ENCODE results near the gene ETNK1.
A peak's percentile ranks its signal among the peaks of the same experiment; 100 is the strongest.

The ETNK1 gene, protein sequence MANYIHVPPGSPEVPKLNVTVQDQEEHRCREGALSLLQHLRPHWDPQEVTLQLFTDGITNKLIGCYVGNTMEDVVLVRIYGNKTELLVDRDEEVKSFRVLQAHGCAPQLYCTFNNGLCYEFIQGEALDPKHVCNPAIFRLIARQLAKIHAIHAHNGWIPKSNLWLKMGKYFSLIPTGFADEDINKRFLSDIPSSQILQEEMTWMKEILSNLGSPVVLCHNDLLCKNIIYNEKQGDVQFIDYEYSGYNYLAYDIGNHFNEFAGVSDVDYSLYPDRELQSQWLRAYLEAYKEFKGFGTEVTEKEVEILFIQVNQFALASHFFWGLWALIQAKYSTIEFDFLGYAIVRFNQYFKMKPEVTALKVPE

DNA sequence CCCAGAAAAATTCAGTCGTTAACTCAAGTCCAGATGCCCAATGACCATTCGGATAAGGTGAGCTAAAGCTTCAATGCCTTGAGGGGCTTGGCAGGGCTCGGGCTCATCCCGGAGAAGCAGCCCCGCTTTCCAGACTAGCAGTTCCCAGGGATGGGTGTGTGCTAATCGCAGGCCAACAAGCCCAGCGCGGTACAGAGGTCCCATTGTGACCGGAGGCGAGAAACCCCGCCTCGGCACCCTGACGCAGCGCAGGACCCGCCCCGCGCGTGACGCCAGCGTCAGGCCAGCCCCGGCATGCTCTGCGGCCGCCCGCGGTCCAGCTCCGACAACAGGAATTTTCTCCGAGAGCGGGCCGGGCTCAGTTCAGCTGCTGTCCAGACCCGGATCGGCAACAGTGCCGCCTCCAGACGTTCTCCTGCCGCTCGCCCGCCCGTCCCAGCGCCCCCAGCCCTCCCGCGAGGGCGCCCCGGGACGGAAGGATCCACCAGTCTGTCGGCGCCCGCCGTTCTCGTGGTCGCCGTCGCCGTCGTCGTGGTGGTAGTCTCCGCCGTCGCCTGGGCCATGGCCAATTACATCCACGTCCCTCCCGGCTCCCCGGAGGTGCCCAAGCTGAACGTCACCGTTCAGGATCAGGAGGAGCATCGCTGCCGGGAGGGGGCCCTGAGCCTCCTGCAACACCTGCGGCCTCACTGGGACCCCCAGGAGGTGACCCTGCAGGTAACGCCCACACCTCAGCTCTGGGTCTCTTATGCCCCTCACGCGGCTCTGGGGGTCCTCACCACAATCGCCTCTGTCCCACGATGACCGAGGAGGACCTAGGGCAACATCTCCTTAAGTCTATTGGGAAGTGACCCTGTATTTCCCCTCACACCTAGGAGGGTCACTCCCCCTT, at the start of gene ETNK1:
TSS of gene ETNK1 (plus strand) at position 302 of the 892 bp plus-strand sequence. CDS start at position 562, 260 bp downstream.
- Histone ChIP-seq H3K27ac (ENCODE audit: low read depth, low read length) (peak within 1 kb of the TSS; percentile 43; the same call in 1 of the 2 replicates), H4K20me1 (ENCODE audit: control insufficient read depth, insufficient read depth, low read depth, low read length) (peaks cover 3% of the 10 kb centered on the region; the same call in 1 of the 2 replicates), H3K79me2 (ENCODE audit: control insufficient read depth, low read length) (peaks cover 56% of the 10 kb centered on the region), H3K27me3 (ENCODE audit: control insufficient read depth, low read length) (peaks cover 6% of the 10 kb centered on the region), H3K9me2 (replicated peaks; ENCODE audit: control insufficient read depth, low read length) (no peaks in the 10 kb centered on the region), H3K4me1 (ENCODE audit: control insufficient read depth, low read length) (peaks cover 26% of the 10 kb centered on the region), H3F3A (ENCODE audit: control insufficient read depth, insufficient read depth) (no peaks in the 10 kb centered on the region), H3K36me3 (ENCODE audit: control insufficient read depth, low read length) (peaks cover 10% of the 10 kb centered on the region; the same call in 1 of the 2 replicates), H3K4me2 (ENCODE audit: low read length) (peak within 1 kb of the TSS; percentile 66), H3K4me3 (ENCODE audit: low read length) (peak within 1 kb of the TSS; percentile 73), H3K9me3 (ENCODE audit: control insufficient read depth, insufficient read depth, low read length) (no peaks in the 10 kb centered on the region)
- TF ChIP-seq, protein P1, sequence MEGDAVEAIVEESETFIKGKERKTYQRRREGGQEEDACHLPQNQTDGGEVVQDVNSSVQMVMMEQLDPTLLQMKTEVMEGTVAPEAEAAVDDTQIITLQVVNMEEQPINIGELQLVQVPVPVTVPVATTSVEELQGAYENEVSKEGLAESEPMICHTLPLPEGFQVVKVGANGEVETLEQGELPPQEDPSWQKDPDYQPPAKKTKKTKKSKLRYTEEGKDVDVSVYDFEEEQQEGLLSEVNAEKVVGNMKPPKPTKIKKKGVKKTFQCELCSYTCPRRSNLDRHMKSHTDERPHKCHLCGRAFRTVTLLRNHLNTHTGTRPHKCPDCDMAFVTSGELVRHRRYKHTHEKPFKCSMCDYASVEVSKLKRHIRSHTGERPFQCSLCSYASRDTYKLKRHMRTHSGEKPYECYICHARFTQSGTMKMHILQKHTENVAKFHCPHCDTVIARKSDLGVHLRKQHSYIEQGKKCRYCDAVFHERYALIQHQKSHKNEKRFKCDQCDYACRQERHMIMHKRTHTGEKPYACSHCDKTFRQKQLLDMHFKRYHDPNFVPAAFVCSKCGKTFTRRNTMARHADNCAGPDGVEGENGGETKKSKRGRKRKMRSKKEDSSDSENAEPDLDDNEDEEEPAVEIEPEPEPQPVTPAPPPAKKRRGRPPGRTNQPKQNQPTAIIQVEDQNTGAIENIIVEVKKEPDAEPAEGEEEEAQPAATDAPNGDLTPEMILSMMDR (IDR thresholded peaks at IDR 0.05; ENCODE audit: low read depth, low read length, poor library complexity, severe bottlenecking), result no peak
- TF ChIP-seq EZH2phosphoT487 (IDR thresholded peaks at IDR 0.05; ENCODE audit: borderline replicate concordance, low read length), result no peak

DNA sequence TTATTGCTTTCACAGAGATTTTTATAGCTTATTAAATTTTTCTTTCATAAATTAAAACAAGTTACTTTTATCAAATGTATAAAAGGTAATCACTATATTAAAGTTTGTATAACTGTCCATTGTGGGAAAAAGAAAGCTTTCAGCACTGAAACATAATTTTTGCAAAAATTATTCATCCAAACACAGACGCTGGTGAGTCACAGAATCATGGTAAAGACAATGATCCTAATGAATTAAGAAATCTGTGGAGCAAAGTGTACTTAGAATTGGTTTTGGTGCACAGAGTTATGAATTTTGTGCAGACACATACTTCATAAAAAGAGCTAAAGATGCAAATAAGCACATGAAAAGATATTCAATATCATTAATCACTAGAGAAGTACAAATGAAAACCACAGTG, 48.9 kb upstream of the ETNK1 start:
- no peaks in the 10 kb centered on the region for H3K27me3 ChIP-seq (ENCODE audit: control insufficient read depth, low read length)
- H3K4me2 ChIP-seq (ENCODE audit: low read length), result no peak overlapping the region
- no peak for TF ChIP-seq EZH2phosphoT487 (IDR thresholded peaks at IDR 0.05; ENCODE audit: borderline replicate concordance, low read length)
- H3K9me3 ChIP-seq (ENCODE audit: control insufficient read depth, insufficient read depth, low read length), result no peaks in the 10 kb centered on the region
- no peaks in the 10 kb centered on the region for H3K9me2 ChIP-seq (replicated peaks; ENCODE audit: control insufficient read depth, low read length)
- no peak overlapping the region for H3K4me3 ChIP-seq (ENCODE audit: low read length)
- no peaks in the 10 kb centered on the region for H4K20me1 ChIP-seq (ENCODE audit: control insufficient read depth, insufficient read depth, low read depth, low read length)
- H3F3A ChIP-seq (ENCODE audit: control insufficient read depth, insufficient read depth), result no peaks in the 10 kb centered on the region
- H3K79me2 ChIP-seq (ENCODE audit: control insufficient read depth, low read length), result no peaks in the 10 kb centered on the region
- no peak overlapping the region for H3K27ac ChIP-seq (ENCODE audit: low read depth, low read length)
- no peaks in the 10 kb centered on the region for H3K36me3 ChIP-seq (ENCODE audit: control insufficient read depth, low read length)
- H3K4me1 ChIP-seq (ENCODE audit: control insufficient read depth, low read length), result no peaks in the 10 kb centered on the region

DNA sequence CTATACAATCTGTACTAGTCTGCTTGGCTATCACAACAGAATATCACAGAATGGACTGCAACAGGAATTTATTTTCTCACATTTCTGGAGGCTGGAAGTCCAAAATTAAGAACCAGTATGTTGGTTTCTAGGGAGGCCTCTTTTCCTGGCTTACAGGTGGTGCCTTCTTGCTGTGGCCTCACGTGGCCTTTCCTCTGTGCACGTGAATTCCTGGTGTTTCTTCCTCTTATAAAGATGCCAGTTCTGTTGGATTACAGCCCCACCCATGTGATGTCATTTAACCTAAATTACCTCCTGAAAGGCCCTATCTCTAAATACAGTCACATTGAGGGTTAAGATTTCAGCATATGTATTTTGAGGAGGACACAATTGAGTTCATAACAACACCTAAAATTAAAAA, 48.5 kb upstream of the ETNK1 start:
- Histone ChIP-seq H3F3A (ENCODE audit: control insufficient read depth, insufficient read depth) (no peaks in the 10 kb centered on the region), H3K27me3 (ENCODE audit: control insufficient read depth, low read length) (no peaks in the 10 kb centered on the region), H3K36me3 (ENCODE audit: control insufficient read depth, low read length) (no peaks in the 10 kb centered on the region), H3K4me1 (ENCODE audit: control insufficient read depth, low read length) (no peaks in the 10 kb centered on the region), H4K20me1 (ENCODE audit: control insufficient read depth, insufficient read depth, low read depth, low read length) (no peaks in the 10 kb centered on the region), H3K9me2 (replicated peaks; ENCODE audit: control insufficient read depth, low read length) (no peaks in the 10 kb centered on the region), H3K4me2 (ENCODE audit: low read length) (no peak overlapping the region), H3K4me3 (ENCODE audit: low read length) (no peak overlapping the region), H3K9me3 (ENCODE audit: control insufficient read depth, insufficient read depth, low read length) (no peaks in the 10 kb centered on the region), H3K27ac (ENCODE audit: low read depth, low read length) (no peak overlapping the region), H3K79me2 (ENCODE audit: control insufficient read depth, low read length) (no peaks in the 10 kb centered on the region)
- TF ChIP-seq EZH2phosphoT487 (IDR thresholded peaks at IDR 0.05; ENCODE audit: borderline replicate concordance, low read length), result no peak
- TF ChIP-seq, protein P1 (IDR thresholded peaks at IDR 0.05; ENCODE audit: low read depth, low read length, poor library complexity, severe bottlenecking), result no peak
